ENCODE measurements around the gene CCT2. TPM values are rescaled to one million over a fixed set of nuclear protein-coding genes. Genes with fewer than 3 reads are reported as not detected.

Gene CCT2
- total and polyA plus RNA-seq, 2 of the 13 experiments (the other 11 are each of a cell fraction or from before 2014, with no cell fraction given), result 209 to 388 TPM

DNA sequence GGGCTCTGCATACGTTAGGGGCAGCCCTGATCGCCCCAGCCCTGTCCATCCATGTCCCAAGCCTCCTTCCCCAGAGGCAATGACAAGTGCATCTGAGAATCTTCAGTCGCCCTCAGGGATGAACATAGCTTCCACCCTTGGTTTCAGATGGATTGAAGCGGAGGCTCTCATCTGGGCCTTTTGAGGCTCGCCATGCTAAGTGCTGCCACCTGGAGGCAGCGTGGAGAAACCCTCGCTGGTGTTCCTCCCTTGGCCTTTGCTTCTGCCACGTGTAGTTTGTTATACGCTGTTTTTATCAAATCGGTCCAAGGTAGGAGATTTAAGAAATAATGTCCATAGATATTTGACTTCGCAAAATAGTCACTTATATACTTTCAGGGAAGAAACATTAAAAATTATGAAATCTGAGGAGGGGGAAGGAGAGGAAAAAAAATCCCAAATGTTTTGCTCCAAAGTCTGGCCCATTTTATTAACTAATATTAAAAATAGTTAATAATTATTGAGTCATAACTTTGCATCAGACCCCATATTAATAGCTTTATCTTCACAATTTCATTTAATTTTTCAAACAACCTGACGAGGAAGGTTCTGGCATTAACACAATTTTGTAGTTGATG is 54.2 kb downstream of the CCT2 start (continued):
- TF ChIP-seq, protein P1, sequence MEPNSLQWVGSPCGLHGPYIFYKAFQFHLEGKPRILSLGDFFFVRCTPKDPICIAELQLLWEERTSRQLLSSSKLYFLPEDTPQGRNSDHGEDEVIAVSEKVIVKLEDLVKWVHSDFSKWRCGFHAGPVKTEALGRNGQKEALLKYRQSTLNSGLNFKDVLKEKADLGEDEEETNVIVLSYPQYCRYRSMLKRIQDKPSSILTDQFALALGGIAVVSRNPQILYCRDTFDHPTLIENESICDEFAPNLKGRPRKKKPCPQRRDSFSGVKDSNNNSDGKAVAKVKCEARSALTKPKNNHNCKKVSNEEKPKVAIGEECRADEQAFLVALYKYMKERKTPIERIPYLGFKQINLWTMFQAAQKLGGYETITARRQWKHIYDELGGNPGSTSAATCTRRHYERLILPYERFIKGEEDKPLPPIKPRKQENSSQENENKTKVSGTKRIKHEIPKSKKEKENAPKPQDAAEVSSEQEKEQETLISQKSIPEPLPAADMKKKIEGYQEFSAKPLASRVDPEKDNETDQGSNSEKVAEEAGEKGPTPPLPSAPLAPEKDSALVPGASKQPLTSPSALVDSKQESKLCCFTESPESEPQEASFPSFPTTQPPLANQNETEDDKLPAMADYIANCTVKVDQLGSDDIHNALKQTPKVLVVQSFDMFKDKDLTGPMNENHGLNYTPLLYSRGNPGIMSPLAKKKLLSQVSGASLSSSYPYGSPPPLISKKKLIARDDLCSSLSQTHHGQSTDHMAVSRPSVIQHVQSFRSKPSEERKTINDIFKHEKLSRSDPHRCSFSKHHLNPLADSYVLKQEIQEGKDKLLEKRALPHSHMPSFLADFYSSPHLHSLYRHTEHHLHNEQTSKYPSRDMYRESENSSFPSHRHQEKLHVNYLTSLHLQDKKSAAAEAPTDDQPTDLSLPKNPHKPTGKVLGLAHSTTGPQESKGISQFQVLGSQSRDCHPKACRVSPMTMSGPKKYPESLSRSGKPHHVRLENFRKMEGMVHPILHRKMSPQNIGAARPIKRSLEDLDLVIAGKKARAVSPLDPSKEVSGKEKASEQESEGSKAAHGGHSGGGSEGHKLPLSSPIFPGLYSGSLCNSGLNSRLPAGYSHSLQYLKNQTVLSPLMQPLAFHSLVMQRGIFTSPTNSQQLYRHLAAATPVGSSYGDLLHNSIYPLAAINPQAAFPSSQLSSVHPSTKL (CRISPR knock-in tag; IDR thresholded peaks at IDR 0.05), result 0 out of 2 replicates have a peak, but pooled peaks have one; percentile 13
- TF ChIP-seq ZNF883 (CRISPR knock-in tag; IDR thresholded peaks at IDR 0.05; ENCODE audit: not compliant biosample characterization) (no peak), ZFY (CRISPR knock-in tag; IDR thresholded peaks at IDR 0.05) (peak; percentile 33; the same call in 1 of the 2 replicates), RAD21 (CRISPR knock-in tag; IDR thresholded peaks at IDR 0.05) (peak; percentile 30; the same call in 1 of the 2 replicates), EED (CRISPR knock-in tag; IDR thresholded peaks at IDR 0.05) (no peak), ASH2L (IDR thresholded peaks at IDR 0.05; ENCODE audit: insufficient read length, low read depth, low read length) (no peak), ZNF556 (CRISPR knock-in tag; IDR thresholded peaks at IDR 0.05; ENCODE audit: borderline replicate concordance) (no peak), ZSCAN21 (CRISPR knock-in tag; IDR thresholded peaks at IDR 0.05; ENCODE audit: borderline replicate concordance) (no peak), HDAC6 (IDR thresholded peaks at IDR 0.05; ENCODE audit: low read depth, low read length) (no peak), ATAD3A (CRISPR knock-in tag; IDR thresholded peaks at IDR 0.05) (no peak), MLLT10 (CRISPR knock-in tag; IDR thresholded peaks at IDR 0.05) (no peak), DR1 (CRISPR knock-in tag; IDR thresholded peaks at IDR 0.05) (no peak), SRF (IDR thresholded peaks at IDR 0.05; ENCODE audit: low read depth, low read length) (no peak), NFYC (CRISPR knock-in tag; IDR thresholded peaks at IDR 0.05) (no peak), CCDC6 (CRISPR knock-in tag; IDR thresholded peaks at IDR 0.05) (no peak), ZNF776 (CRISPR knock-in tag; IDR thresholded peaks at IDR 0.05) (no peak), GTF3A (CRISPR knock-in tag; conservative IDR thresholded peaks at IDR 0.05) (no peak), GATAD2A (CRISPR knock-in tag; IDR thresholded peaks at IDR 0.05) (peak; percentile 44; the same call in 1 of the 2 replicates), ZNF263 (CRISPR knock-in tag; IDR thresholded peaks at IDR 0.05) (no peak), ZNF468 (CRISPR knock-in tag; IDR thresholded peaks at IDR 0.05) (no peak), KDM5A (IDR thresholded peaks at IDR 0.05; ENCODE audit: borderline replicate concordance, low read length) (no peak)
- TF ChIP-seq, protein P2, sequence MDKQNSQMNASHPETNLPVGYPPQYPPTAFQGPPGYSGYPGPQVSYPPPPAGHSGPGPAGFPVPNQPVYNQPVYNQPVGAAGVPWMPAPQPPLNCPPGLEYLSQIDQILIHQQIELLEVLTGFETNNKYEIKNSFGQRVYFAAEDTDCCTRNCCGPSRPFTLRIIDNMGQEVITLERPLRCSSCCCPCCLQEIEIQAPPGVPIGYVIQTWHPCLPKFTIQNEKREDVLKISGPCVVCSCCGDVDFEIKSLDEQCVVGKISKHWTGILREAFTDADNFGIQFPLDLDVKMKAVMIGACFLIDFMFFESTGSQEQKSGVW (CRISPR knock-in tag; IDR thresholded peaks at IDR 0.05; ENCODE audit: borderline replicate concordance), result no peak
- TF ChIP-seq, protein P3, sequence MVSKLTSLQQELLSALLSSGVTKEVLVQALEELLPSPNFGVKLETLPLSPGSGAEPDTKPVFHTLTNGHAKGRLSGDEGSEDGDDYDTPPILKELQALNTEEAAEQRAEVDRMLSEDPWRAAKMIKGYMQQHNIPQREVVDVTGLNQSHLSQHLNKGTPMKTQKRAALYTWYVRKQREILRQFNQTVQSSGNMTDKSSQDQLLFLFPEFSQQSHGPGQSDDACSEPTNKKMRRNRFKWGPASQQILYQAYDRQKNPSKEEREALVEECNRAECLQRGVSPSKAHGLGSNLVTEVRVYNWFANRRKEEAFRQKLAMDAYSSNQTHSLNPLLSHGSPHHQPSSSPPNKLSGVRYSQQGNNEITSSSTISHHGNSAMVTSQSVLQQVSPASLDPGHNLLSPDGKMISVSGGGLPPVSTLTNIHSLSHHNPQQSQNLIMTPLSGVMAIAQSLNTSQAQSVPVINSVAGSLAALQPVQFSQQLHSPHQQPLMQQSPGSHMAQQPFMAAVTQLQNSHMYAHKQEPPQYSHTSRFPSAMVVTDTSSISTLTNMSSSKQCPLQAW (CRISPR knock-in tag; IDR thresholded peaks at IDR 0.05), result no peak
- TF ChIP-seq, protein P4, sequence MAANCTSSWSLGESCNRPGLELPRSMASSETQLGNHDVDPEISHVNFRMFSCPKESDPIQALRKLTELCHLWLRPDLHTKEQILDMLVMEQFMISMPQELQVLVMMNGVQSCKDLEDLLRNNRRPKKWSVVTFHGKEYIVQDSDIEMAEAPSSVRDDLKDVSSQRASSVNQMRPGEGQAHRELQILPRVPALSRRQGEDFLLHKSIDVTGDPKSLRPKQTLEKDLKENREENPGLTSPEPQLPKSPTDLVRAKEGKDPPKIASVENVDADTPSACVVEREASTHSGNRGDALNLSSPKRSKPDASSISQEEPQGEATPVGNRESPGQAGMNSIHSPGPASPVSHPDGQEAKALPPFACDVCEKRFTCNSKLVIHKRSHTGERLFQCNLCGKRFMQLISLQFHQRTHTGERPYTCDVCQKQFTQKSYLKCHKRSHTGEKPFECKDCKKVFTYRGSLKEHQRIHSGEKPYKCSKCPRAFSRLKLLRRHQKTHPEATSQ (CRISPR knock-in tag; IDR thresholded peaks at IDR 0.05; ENCODE audit: borderline replicate concordance), result no peak
